Breast epithelium (tissue), 3 donors: ENCODE results near the gene PBX4.

ENCODE experiments used
- POLR2AphosphoS5 ChIP-seq, 3 donors: sonication (generic); formaldehyde crosslinking; IDR thresholded peaks; one replicate each; pipeline ENCODE4 v1.6.1; 2017; ENCODE audit warnings: antibody characterized with exemption in 3 of 3
- TF ChIP-seq, protein P1 (sequence below), 3 donors: fragments of 450-650 bp; IDR thresholded peaks; one replicate each; pipeline ENCODE4 v1.5.1; 2016 to 2017; ENCODE audit warnings: antibody characterized with exemption in 3 of 3, mild to moderate bottlenecking in 3 of 3, moderate library complexity in 3 of 3

GRCh38 chr19:19547674-19548336, 70.7 kb downstream of the PBX4 start:
- TF ChIP-seq, protein P1, sequence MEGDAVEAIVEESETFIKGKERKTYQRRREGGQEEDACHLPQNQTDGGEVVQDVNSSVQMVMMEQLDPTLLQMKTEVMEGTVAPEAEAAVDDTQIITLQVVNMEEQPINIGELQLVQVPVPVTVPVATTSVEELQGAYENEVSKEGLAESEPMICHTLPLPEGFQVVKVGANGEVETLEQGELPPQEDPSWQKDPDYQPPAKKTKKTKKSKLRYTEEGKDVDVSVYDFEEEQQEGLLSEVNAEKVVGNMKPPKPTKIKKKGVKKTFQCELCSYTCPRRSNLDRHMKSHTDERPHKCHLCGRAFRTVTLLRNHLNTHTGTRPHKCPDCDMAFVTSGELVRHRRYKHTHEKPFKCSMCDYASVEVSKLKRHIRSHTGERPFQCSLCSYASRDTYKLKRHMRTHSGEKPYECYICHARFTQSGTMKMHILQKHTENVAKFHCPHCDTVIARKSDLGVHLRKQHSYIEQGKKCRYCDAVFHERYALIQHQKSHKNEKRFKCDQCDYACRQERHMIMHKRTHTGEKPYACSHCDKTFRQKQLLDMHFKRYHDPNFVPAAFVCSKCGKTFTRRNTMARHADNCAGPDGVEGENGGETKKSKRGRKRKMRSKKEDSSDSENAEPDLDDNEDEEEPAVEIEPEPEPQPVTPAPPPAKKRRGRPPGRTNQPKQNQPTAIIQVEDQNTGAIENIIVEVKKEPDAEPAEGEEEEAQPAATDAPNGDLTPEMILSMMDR (IDR thresholded peaks at IDR 0.05), result no peak
- no peak for TF ChIP-seq POLR2AphosphoS5 (IDR thresholded peaks at IDR 0.05)
